Measurements from ENCODE around the gene DCUN1D2. TPM values are rescaled to one million over a fixed set of nuclear protein-coding genes. Genes with fewer than 3 reads are reported as not detected.

Gene DCUN1D2
- polyA plus RNA-seq, 1 experiment = 11.0 TPM

- Histone ChIP-seq H3K4me3 (ENCODE audit: low read depth, low read length) (no peak overlapping the region), H3K27me3 (ENCODE audit: control insufficient read depth, insufficient read depth, low read length) (no peaks in the 10 kb centered on the region), H3K27ac (ENCODE audit: low read depth, low read length) (peak overlapping the region; percentile 39), H3K9me3 (ENCODE audit: control insufficient read depth, insufficient read depth, low read length) (peaks cover 7% of the 10 kb centered on the region; the same call in 1 of the 2 replicates)
- DNase-seq (ENCODE audit: low read depth, low spot score) = no peak
- no peak for TF ChIP-seq CTCF (IDR thresholded peaks at IDR 0.05; ENCODE audit: low read depth, low read length)
- ChIA-PET CTCF (interaction anchor here (0.5 to 0.6 kb wide), 2 partner anchors 45 to 56 kb away, joined by 3 read pairs; no protein-coding TSS in a partner anchor), POLR2A (no interaction called here)
Measured at GRCh38 chr13:113427562-113428468, 62.7 kb downstream of the DCUN1D2 start.

GRCh38 chr13:113426591-113426986 lies 63.9 kb downstream of the DCUN1D2 start:
- Histone ChIP-seq H3K9me3 (ENCODE audit: control insufficient read depth, insufficient read depth, low read length) (peaks cover 7% of the 10 kb centered on the region; the same call in 1 of the 2 replicates), H3K27ac (ENCODE audit: low read depth, low read length) (no peak overlapping the region), H3K4me3 (ENCODE audit: low read depth, low read length) (no peak overlapping the region), H3K27me3 (ENCODE audit: control insufficient read depth, insufficient read depth, low read length) (no peaks in the 10 kb centered on the region)
- ChIA-PET POLR2A (no interaction called here), CTCF (no interaction called here)
- DNase-seq (ENCODE audit: low read depth, low spot score) = no peak
- no peak for TF ChIP-seq CTCF (IDR thresholded peaks at IDR 0.05; ENCODE audit: low read depth, low read length)

GRCh38 chr13:113425941-113426590 lies 64.4 kb downstream of the DCUN1D2 start:
- no peak for TF ChIP-seq CTCF (IDR thresholded peaks at IDR 0.05; ENCODE audit: low read depth, low read length)
- Histone ChIP-seq H3K27me3 (ENCODE audit: control insufficient read depth, insufficient read depth, low read length) (no peaks in the 10 kb centered on the region), H3K4me3 (ENCODE audit: low read depth, low read length) (no peak overlapping the region), H3K9me3 (ENCODE audit: control insufficient read depth, insufficient read depth, low read length) (peaks cover 7% of the 10 kb centered on the region; the same call in 1 of the 2 replicates), H3K27ac (ENCODE audit: low read depth, low read length) (no peak overlapping the region)
- DNase-seq (ENCODE audit: low read depth, low spot score) = no peak
- POLR2A ChIA-PET = no interaction called here
- CTCF ChIA-PET = no interaction called here

- peaks cover 4% of the 10 kb centered on the region; the same call in 1 of the 2 replicates for H3K9me3 ChIP-seq (ENCODE audit: control insufficient read depth, insufficient read depth, low read length)
- TF ChIP-seq CTCF (IDR thresholded peaks at IDR 0.05; ENCODE audit: low read depth, low read length) = no peak
- DNase-seq (ENCODE audit: low read depth, low spot score) = no peak
- ChIA-PET POLR2A (no interaction called here), CTCF (no interaction called here)
- no peaks in the 10 kb centered on the region for H3K27me3 ChIP-seq (ENCODE audit: control insufficient read depth, insufficient read depth, low read length)
- H3K27ac ChIP-seq (ENCODE audit: low read depth, low read length) = no peak overlapping the region
- no peak overlapping the region for H3K4me3 ChIP-seq (ENCODE audit: low read depth, low read length)
Measured at GRCh38 chr13:113423520-113424163, 66.9 kb downstream of the DCUN1D2 start.
